GM18498 (cell line): ENCODE measurements around the gene LAMB3.

ENCODE experiments used
- ATAC-seq: cut with Tn5 transposase; IDR thresholded peaks from one replicate; pipeline ENCODE4 v1.9.1; 2021; ENCODE audit warnings: mild to moderate bottlenecking, moderate library complexity; ENCODE audit not compliant: unreplicated experiment

Gene LAMB3

DNA sequence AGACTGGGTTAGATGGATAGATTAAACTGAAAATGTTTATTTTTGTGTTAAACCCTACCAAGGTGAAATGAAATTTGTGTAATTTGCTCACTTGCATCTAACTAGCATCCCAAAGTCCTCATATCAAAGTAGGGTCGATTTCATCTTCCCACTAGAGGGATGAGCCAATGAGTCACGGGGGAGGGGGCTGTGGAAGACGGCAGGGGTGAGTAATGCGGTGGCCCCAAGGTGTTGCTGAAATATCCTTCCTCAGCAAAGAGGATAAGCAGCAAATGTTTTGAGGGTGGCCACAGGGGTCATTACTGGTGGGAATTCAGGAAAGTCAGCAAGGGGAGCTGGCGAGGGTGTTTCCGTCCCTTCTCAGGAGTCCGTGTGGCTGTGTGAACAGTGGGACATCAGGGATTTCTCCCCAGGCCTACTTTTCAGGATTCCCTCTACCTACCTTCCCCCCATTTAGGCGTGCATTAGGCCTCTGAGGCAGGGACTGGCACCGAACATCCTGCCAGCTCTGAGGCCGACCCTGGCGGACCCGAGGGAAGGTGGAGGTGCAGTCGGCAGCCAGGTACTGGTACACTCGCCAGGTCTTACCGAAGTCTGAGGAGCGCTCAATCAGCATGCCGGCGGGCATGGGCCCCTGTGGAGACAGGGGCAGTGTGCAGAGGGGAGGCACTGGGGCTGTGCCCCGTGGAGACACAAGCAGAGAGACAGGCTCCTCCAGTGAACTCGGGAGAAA lies 18.1 kb downstream of the LAMB3 start:
- no peak for ATAC-seq

DNA sequence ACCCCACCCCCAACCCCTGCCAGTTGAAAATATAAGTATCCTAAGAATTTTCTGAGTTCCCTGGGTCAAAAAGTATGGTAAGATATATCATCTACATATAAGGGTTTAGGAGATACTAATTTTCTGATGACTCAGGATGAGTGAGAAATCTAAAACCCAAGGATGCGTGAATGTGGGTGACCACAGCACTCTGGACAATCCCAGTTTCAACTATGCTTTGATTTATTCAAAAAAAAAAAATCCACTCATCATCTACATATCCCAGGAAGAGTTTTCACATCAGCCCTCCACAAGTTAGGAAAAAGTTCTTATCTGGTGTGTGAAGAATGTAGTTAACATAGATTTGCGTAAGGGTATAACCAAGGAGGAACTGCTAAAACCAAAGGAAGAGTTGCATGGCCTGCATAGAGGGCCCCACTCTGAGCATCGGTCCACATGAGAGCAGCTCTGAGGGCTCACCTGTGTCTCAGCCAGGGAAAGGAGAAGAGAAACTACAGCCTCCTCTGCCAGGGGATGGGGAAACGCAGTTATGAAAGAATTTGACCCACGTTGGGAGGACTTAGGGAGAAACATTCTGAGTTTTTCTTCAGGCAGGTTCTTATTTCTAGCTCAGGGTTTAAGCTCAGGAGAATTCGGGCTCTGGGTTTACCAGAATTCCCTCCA lies 18.8 kb downstream of the LAMB3 start:
- ATAC-seq: no peak

DNA sequence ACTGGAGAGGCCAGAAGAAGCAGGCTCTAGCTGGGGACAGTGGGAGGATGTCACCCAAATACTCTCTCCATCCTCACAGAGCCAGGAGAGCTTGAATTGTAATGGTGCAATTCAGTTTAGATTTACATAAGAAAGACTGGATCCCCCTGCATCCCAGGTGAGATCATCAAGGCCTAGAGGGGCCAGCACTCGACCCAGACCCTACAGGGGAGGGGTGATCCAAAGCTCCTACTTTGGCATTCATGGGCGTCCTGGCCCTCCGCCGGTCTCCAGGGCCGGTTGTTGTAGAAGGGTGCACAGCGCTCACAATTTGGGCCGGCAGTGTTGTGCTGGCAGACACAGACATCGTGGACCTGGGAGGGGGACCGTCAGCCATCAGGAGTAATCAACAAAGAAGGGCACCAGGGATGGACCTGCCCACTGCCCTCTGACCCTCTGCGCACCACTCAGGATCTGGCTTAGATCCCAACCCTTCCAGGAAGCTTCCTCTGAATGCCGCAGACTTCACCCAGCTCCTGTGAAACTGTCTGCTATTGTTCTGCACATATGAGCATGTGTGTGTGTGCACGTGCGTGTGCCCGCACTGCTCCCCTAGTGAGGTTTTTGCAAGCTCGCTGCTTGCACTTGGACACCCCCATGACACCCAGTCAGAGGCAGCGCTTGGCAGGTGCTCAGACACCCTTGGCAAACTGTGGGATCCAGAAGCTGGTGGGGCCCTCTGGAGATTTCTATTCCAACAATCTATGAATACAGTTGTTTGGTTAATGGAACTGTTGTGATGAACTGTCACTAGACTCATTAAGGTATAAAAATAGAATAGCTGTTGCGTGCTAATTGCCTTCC lies 21.6 kb downstream of the LAMB3 start:
- no peak for ATAC-seq

- no peak for ATAC-seq
These were observed 22.4 kb downstream of the LAMB3 start for GRCh38 chr1:209629621-209630382.

GRCh38 chr1:209628618-209629299 lies 23.5 kb downstream of the LAMB3 start:
- no peak for ATAC-seq

DNA sequence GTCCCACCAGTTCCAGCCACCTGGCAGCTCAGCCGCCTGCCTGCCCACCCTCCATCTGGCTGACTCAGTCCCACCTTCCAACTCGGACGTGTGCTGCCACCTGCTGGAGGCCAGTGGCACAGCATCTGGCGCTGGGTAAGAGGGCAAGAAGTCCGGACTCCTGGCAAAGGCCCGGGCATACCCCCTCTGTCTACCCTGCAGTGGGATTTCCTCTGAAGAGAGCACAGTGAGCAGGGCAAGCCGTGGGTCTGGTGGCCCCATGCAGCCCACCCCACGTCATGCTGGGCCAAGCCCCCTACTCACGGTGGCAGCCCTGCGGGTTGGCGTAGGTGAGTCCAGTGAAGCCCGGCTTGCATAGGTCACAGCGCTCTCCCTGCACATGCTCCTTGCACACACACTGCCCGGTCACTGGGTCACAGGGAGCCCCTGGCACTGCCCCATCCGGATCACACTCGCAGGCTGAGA lies 24.5 kb downstream of the LAMB3 start:
- ATAC-seq: peak; percentile 82

DNA sequence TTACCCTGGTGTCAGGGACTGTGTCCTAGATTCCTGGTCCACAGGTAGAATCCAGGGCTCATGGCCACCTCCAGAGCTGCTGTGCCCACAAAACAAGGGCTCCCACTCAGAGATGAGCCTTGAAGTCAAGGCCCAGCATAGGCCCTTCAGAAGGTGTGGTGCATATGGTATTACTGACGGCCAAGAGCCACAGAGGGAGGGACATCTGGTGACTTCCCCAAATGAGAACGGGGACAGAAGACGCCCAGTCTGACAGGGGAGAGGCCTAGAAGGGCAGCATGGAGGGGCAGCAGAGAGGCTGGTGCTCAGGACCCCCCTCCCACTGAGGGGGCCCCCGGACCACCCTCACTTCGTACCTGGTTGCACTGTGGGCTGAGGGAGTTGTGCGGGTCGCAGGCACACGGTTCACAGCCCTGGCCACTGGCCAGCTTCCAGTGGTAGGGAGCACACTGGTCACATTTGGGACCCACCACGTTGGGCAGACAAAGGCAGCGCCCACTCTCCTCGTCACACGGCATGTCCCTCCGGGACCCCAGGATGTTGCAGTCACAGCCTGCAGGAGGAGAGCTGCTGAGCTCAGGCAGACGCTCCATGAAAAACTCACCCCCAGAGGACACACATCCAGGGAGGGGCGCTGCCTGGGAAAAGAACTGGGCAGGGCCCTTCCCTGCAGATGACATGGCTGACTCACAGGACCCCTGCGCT lies 25.0 kb downstream of the LAMB3 start:
- peak; percentile 30 for ATAC-seq

DNA sequence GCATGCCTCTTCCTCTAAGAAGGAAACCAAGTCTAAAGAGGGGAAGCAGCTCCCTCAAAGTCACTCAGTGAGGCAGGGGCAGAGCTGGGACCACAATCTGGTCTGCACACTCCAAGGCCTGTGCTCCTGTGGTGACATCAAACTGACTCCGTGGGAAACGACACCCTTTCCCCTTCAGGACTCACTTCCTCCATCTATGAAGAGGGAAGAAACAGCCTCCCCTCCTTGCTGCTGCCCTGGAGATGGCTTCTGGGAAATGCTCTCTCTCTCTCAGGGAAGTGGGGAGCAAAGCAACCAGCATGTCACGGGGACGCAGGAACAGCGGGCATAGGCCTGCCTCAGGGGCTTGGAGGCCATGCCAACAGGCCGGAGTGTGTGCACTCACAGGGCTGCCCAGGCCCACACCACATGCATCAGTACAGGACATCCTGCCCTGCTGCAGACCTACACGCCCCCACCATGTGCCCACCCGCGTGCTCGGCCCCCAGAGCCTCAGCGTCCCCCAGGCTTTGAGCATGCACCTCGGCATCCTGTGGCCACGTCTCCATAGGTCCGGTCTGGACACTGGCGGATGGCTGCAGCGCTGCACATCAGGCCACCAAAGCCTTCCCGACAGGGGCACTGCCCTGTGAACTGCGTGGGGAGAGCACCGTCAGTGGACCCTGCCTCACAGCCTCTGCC lies 25.7 kb downstream of the LAMB3 start:
- no peak for ATAC-seq

DNA sequence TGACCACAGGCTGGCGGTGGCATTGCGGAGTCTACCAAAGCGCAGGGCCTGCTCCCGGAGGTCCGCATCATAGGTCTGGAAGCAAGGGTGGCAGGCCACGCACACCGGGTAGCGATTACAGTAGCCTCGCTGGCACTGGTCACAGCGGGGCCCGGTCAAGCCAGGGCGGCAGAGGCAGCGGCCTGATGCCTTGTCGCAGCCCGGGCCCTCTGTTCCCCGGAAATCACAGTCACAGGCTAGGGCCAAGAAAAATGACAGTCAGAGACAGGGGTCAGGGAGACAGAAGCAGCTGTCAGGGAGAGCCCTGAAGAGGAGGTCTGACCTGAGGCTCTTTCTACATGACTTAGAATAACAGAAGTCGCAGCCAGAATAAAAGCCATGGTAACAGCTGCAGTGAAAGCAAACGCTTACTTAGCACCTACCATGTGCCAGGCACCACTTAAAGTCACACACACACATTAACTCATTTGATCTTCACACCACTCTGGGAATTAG lies 26.4 kb downstream of the LAMB3 start:
- no peak for ATAC-seq

- ATAC-seq: no peak
These were observed 27.4 kb downstream of the LAMB3 start for GRCh38 chr1:209624558-209625549.

- no peak for ATAC-seq
These were observed 29.1 kb downstream of the LAMB3 start for GRCh38 chr1:209622841-209623829.

GRCh38 chr1:209621741-209622655 lies 30.2 kb downstream of the LAMB3 start:
- ATAC-seq: no peak

- no peak for ATAC-seq
These were observed 30.9 kb downstream of the LAMB3 start for GRCh38 chr1:209621286-209621685.

DNA sequence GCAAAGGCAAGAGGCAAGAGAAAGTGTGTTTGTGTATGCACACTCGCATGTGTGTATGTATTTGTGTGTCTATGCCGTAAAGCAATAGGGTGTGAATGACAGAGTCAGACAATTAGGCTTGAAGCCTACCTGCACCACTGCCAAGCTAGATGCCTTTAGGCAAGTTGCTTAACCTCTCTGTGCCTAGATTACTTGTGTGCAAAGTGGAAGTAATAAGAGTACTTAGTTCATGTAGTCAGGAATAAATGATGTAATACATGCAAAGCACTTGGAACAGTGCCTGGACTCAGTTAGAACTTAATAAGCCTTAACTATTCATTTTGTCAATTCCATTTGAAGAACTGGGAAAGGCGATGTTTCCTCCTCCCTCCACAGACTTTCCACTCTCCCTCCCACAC lies 31.7 kb downstream of the LAMB3 start:
- ATAC-seq: no peak

- no peak for ATAC-seq
These were observed 32.3 kb downstream of the LAMB3 start for GRCh38 chr1:209619696-209620486.
